Stimulated activated CD8-positive, alpha-beta memory T cell treated with anti-CD3 and anti-CD28 coated beads, Interleukin-7, amount 100 ng/mL, for 1 hour (primary cell): ENCODE results near the gene DDAH1.
"Not testable (repeated sequence)": the region's sequence is repeated elsewhere in the genome, so short reads cannot be mapped to it uniquely, and the experiment has no call there.

Source experiments
- DNase-seq, 2 donors: peaks; one replicate each; pipeline ENCODE4 v3.0.0-alpha.2; 2020; ENCODE audit warnings: low read depth in 2 of 2

The DDAH1 gene

DNA sequence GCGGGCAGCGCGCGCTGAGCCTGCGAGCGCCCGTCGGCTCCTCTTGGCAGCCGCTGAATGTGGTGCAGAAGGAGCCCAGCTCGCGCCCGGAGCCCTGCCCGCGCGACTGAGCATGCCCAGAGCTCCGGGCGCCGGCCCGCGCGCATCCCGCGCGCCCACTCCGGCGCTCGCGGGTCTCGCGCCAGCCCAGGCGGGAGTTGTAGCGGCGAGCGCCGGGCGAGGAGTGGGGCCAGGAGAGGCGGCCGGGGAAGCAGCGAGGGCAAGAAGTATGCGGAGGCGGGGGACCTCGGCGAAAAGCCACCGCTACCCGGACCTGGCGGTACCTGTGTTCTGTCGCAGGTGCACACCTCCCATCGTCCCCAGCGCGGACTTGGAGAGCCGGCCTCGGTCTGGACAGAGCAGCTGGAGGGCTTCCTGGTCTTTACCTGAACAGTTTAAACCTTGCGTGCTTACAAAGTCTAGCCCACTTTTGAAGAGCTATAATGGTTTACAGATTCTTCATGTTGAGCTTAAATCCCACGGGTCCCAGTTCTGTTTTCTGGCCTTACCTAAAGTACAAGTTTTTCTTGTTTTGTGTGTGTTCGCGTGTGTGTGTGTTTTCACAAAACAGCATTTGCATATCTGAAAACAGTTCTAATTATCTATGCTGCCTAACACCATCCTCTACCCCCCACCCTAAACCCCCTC is at the start of gene DDAH1:
DDAH1 (minus strand) TSS at position 61 of the 687 bp plus-strand sequence. CDS start 114 bp downstream, outside the sequence.
- no peak for DNase-seq

GRCh38 chr1:85513998-85514397 is 49.0 kb upstream of the DDAH1 start:
- not testable (repeated sequence) for DNase-seq

GRCh38 chr1:85504417-85504816 is 39.5 kb upstream of the DDAH1 start:
- no peak for DNase-seq

- DNase-seq, result no peak
These were observed 37.7 kb upstream of the DDAH1 start for GRCh38 chr1:85502625-85503083.

- DNase-seq, result no peak
These were observed 37.2 kb upstream of the DDAH1 start for GRCh38 chr1:85502171-85502570.

- DNase-seq, result no peak
These were observed 36.5 kb upstream of the DDAH1 start for GRCh38 chr1:85501355-85501898.

- no peak for DNase-seq
These were observed 32.1 kb upstream of the DDAH1 start for GRCh38 chr1:85496941-85497582.

DNA sequence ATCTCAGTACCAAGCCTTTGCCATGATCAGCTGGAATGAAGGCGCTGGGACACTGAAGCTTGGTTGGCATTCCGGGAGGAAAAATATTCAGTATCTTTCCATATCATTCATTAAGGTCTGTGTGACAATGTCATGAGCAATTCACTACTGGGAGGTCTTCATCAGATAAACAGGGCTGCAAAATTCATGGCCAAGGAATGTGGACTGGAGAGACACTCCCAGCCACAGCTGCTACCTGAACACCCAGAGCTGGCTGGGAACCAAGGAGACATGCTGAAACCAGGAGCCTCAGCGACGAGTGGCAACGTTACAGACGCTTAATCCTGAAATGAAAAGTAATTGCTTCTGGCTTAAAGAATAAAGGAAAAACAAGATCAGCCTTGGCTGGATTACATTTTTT is 30.6 kb upstream of the DDAH1 start:
- DNase-seq, result no peak

DNA sequence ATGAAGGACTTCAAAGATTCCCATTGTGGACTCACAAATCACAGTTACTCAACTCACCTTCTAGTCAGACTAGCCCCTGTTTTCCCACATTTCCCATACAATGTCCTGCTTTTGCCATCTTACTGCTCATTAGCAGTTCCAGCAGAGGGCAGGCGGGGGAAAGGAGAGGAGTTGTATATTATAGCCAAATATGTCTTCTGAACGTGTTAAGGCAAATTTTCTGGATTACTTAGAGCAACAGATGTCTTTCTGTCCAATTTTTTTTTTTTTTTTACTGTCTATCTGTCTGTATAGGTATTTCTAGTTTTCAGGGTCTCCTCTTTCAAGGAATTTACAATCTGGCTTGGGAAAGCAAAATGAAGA is 29.9 kb upstream of the DDAH1 start:
- DNase-seq, result no peak

- no peak for DNase-seq
These were observed 29.3 kb upstream of the DDAH1 start for GRCh38 chr1:85494074-85494903.

GRCh38 chr1:85490270-85490985 is 25.5 kb upstream of the DDAH1 start:
- DNase-seq, result no peak

- no peak for DNase-seq
These were observed 23.2 kb upstream of the DDAH1 start for GRCh38 chr1:85488126-85488525.

DNA sequence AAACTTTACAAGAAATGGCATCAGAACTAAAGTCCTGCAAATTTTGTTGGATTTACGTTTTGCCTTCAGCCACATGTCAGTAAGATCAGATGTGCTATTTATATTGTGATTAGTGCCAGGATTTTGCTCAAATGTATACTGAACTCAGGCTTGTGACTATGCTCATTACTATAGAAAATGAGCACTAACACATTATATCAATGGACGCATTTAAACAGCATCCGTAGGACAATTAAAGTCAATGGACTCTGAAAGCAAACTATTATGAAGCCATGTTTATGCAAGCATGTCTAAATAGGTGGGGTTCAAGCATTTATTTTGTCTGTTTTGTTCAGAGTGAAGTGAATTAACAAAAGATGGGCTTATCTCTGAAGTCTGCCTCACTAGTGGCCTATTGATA is 20.6 kb upstream of the DDAH1 start:
- no peak for DNase-seq

GRCh38 chr1:85484716-85485115 is 19.8 kb upstream of the DDAH1 start:
- no peak for DNase-seq

DNA sequence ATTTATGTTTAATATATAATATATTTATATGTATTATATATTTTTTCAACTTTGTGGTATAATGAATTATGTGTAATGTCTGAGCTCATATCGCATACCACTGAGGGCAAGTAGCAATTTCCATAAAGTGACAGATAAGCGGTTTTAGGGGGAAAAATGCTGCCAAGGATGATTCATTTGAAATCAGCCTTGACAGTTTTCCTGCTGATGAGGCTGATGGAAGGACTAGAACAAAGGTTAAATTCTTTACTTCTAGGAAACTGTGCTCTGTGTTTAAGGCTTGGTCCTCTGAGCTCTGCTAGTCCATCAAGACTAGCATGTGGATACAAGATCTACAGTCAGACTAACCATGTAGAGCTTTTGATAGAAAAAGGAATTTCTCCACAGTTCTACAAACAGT is 19.3 kb upstream of the DDAH1 start:
- DNase-seq, result no peak

DNA sequence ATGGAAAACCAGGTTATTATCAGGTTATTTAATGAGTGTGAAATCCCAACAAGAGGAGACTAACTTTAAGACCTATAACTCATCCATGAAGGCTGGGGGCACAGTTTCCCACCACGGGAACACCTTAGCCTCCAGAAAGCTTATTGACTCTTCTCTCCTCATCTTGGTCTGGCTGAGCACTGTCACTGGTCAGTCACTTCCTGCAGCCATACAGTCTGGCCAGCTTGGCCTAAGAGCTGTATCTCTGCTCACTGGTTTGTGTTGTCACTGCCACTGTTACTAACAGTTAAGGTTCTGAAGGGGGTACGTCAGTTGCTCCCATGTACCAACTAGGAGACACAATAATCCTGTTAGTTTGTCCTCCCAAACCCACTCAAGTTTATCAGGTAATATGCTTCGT is 16.7 kb upstream of the DDAH1 start:
- no peak for DNase-seq

GRCh38 chr1:85480566-85480965 is 15.6 kb upstream of the DDAH1 start:
- DNase-seq, result no peak

DNA sequence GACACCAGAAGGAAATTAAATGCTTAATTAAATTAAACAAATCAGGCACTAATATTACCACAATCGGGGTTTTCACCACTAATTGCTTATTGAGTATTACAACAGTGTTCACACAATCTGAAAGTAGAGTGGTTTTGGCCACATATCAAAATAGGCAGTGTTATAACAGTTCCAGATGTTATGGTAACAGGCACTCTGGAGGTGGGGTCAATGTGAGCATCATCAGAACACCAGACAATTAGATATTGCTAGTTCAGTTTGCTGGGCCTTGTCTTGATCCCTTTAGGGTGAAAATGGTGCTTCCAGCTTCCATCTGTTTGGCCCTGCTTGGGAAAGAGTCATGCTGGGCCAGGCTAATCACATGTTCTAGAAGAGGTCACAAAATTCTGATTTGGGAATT is 14.5 kb upstream of the DDAH1 start:
- no peak for DNase-seq

GRCh38 chr1:85478366-85478765 is 13.4 kb upstream of the DDAH1 start:
- DNase-seq, result no peak

DNA sequence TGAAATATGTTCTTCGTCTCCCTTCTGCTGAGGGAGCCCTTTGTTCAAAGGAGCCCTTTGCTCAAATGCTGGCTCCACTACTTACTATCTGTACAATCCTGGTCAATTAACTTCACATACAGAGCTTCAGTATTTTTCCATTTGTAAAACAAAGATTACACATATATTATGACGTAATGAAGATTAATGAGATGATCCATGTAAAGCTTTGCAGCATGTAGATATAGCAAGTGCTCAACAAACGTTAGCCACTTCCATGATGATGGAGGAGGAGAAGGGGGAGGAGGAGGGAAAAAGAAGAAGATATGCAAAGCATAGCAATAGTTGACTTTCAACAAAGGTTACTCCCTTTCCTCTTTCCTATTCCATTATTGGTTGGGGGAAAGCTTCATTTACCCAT is 10.1 kb upstream of the DDAH1 start:
- DNase-seq, result no peak

- DNase-seq, result no peak
These were observed 8.4 kb upstream of the DDAH1 start for GRCh38 chr1:85473390-85473789.

- DNase-seq, result no peak
These were observed 6.6 kb upstream of the DDAH1 start for GRCh38 chr1:85471558-85471957.
